Kidney epithelial cell (primary cell): ENCODE data around the gene TRMU. TPM values are rescaled to one million over a fixed set of nuclear protein-coding genes. Genes with fewer than 3 reads are reported as not detected.

Experiments used
- DNase-seq: peaks from one replicate; pipeline ENCODE4 v3.0.0-alpha.2; 2010; ENCODE audit warnings: low read depth
- H3K27me3 ChIP-seq: 2 replicates; pipeline ENCODE4 v1.6.0; 2011; ENCODE audit warnings: low read length; ENCODE audit not compliant: control insufficient read depth, insufficient read depth
- H3K36me3 ChIP-seq: 2 replicates; pipeline ENCODE4 v1.5.1; 2011; ENCODE audit warnings: low read length; ENCODE audit not compliant: control insufficient read depth, insufficient read depth
- H3K4me3 ChIP-seq: 2 replicates; pipeline ENCODE4 v1.5.1; 2011; ENCODE audit warnings: low read depth, mild to moderate bottlenecking, control low read depth, low read length
- total RNA-seq: library from RNA; depleted of rRNA; stranded (reverse); fragments of >200 nt; gene quantifications from 2 replicates; pipeline ENCODE4 v1.2.3, GENCODE V29; 2015
- TF ChIP-seq, protein P1 (sequence below): IDR thresholded peaks from 2 replicates; pipeline ENCODE4 v1.5.1; 2011; ENCODE audit warnings: mild to moderate bottlenecking, moderate library complexity, low read length, control low read depth, inconsistent platforms; ENCODE audit not compliant: insufficient read depth, poor library complexity, severe bottlenecking

TRMU gene
- total RNA-seq, 1 donor from 2014 or later: 20.8 TPM

DNA sequence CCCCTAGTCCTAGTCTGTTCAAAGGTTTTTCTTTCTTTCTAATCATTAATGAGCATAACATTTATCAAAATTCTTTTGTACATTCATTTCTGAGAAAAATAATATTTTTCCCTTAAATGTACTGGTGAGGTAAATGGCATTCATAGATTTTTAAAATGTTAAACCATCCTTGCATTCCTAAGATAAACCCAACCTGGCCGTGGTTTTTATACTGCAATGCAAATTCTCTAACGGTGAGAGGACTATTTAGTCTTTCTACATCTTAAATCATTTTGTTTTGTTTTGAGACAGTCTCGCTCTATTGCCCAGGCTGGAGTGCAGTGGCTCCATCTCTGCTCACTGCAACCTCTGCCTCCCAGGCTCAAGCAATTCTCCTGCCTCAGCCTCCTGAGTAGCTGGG is 40.6 kb downstream of the TRMU start:
- DNase-seq: no peak
- Histone ChIP-seq H3K27me3 (no peaks in the 10 kb centered on the region), H3K4me3 (no peak overlapping the region), H3K36me3 (no peaks in the 10 kb centered on the region)
- TF ChIP-seq, protein P1, sequence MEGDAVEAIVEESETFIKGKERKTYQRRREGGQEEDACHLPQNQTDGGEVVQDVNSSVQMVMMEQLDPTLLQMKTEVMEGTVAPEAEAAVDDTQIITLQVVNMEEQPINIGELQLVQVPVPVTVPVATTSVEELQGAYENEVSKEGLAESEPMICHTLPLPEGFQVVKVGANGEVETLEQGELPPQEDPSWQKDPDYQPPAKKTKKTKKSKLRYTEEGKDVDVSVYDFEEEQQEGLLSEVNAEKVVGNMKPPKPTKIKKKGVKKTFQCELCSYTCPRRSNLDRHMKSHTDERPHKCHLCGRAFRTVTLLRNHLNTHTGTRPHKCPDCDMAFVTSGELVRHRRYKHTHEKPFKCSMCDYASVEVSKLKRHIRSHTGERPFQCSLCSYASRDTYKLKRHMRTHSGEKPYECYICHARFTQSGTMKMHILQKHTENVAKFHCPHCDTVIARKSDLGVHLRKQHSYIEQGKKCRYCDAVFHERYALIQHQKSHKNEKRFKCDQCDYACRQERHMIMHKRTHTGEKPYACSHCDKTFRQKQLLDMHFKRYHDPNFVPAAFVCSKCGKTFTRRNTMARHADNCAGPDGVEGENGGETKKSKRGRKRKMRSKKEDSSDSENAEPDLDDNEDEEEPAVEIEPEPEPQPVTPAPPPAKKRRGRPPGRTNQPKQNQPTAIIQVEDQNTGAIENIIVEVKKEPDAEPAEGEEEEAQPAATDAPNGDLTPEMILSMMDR: no peak

DNA sequence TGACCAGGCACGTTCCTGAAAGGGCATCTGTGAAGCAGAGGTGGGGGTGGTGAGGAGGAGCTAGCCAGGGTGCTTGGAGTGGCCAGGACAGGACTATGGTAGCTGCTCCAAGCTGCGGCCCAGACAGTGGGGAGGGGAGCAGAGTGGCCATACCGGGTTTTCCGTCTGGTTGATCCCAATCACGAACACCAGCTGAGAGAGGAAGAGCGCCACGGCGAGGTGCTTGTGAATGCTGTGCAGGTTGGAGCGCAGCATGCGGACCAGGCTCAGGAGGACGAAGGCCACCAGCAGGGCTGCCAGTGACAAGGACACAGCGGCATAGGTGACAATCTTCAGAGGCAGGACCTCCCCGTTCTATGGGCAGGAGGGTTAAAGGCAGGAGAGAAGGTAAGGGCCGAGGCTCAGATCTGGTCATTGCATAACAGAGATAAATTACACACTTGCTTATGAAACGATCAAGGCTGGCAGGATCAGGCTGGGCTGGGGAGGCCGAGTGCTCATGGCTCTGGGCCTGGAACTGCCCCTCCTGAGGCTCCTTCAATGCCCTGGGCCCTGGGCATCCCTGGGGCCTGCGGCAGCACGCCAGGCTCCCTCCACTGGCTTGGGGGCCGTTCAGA is 41.5 kb downstream of the TRMU start:
- Histone ChIP-seq H3K4me3 (no peak overlapping the region), H3K36me3 (no peaks in the 10 kb centered on the region), H3K27me3 (no peaks in the 10 kb centered on the region)
- no peak for DNase-seq
- TF ChIP-seq, protein P1: no peak

DNA sequence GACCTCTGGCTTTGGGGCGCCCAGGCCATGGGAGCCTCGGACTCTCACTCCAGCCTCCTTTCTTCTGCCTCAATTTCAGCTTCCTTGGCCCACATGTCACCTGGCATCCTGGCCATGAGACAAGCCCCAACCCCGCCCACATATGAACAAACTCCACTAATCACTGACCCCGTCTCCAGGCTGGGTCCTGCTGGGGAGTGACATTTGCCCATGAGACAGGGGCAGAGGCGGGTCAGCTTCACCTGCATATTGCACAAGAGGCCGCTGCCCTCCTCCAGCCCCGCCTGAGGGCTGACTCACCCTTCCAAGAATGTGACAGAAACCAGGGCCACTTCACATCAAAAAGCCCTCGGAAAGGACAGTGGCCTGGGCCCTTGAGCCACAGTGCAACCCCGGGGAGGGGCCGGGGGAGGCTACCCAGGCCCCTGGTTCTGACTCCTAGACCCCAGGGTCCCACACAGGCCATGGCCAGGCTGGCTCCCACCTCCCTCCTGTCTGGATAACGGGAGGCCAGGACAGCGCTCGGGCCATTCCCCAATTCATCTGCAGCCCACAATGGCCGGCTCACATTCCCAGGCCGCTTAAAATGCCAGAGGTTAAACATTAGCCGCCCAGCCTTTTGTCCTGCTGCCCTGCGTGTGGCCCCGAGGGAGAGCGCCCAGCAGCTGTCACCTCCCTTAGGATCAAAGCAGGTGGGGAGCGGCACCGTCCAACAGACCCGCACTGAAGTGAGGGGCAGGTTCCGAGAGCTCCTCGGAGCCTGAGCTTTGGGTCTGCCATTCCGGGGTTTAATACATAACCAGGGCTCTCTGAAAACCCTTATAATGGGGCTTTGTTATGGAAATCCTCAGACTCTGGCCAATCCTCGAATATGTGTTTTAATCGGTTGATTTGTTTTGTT is 42.3 kb downstream of the TRMU start:
- TF ChIP-seq, protein P1: no peak
- no peaks in the 10 kb centered on the region for H3K36me3 ChIP-seq
- H3K4me3 ChIP-seq: no peak overlapping the region
- DNase-seq: peak; percentile 67
- H3K27me3 ChIP-seq: no peaks in the 10 kb centered on the region

DNA sequence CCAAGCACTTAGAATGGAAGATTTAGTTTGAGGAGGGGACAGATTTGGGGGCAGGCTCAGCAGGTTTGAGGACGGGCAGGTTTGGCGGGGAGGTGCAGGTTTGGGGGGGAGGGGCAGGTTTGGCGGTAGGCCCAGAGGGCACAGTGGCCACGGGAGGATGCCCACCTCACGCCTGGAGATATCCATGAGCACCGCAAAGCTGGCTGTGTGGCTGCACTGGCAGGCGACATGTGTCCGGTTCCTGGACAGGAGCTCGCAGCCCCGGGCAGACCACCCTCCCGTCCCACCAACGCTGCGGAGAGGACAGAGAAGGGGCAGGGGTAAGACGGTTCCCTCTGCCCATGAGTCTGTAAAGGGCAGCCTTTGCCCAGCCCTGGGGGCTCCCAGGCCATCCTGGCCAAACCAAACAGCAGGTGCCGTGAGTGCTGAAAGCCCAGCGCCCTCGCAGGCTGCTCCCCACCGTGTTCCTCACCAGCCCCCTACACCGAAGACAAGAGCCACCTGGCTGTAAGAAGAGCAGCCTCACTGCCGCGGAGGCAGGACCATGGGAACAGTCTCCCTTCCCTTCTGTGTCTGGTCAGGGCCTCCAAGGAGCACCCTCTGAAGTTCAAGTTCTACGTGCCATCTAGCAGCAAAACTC is 43.0 kb downstream of the TRMU start:
- no peak overlapping the region for H3K4me3 ChIP-seq
- H3K36me3 ChIP-seq: no peaks in the 10 kb centered on the region
- TF ChIP-seq, protein P1: no peak
- no peaks in the 10 kb centered on the region for H3K27me3 ChIP-seq
- no peak for DNase-seq

DNA sequence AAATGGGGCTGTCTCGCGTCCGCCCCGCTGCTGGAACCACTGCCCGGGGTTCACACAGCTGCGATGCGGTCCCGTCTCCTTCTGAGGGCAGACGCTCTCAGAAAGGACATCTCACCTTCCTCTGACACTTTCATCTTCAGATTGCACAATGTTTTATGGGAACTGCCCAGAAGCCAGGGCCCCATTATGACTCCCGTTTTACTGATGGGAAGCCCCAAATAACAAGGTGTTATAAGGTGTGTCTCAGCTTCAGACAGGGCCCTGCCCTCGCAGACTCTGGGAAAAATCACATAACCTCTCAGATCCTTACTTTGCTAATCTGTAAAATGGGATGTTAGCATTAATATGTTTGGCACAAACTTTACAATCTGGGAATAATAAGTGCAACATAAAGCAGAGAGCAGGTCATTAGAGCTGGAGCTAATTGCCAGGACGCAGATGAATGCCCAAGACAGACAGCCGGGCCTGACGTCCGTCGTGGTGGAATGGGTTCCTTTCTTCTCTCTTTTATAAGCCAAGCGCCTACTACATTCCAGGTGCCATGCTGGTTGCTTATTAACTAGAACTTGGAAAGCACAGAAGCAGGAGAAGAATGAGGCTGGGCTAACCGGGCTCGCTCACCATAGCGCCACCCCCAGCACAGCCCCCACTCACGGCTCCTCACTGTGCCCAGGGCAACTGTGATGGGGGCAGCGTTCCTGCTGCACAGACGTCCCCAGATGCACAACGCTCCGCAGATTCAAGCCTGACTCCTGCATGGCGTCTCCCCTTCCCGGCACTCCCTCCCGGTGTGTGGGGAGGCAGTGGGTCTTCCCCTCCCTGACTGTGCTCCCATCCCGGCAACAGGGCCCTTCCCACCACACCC is 43.8 kb downstream of the TRMU start:
- H3K4me3 ChIP-seq: no peak overlapping the region
- peak; percentile 67 for DNase-seq
- H3K27me3 ChIP-seq: no peaks in the 10 kb centered on the region
- TF ChIP-seq, protein P1: no peak
- no peaks in the 10 kb centered on the region for H3K36me3 ChIP-seq
